Activated CD8-positive, alpha-beta memory T cell treated with anti-CD3 and anti-CD28 coated beads, Interleukin-2, amount 50 U/mL, for 48 hours (primary cell): ENCODE results near the gene OR52W1.

Source experiments
- DNase-seq: peaks from one replicate; pipeline ENCODE4 v3.0.0-alpha.2; 2020

The OR52W1 gene

GRCh38 chr11:6199174-6199810, at the start of gene OR52W1:
OR52W1 (plus strand) TSS chr11:6199224; CDS start chr11:6199224, 0 bp downstream.
- no peak for DNase-seq

- DNase-seq: no peak
Observed at GRCh38 chr11:6151117-6151516, 47.9 kb upstream of the OR52W1 start.

- no peak for DNase-seq
Observed at GRCh38 chr11:6152126-6152525, 46.9 kb upstream of the OR52W1 start.

GRCh38 chr11:6156628-6157359, 42.2 kb upstream of the OR52W1 start:
- no peak for DNase-seq

GRCh38 chr11:6170226-6170625, 28.8 kb upstream of the OR52W1 start, which contains the start of gene OR52B2:
OR52B2 (minus strand) TSS chr11:6170326; CDS start chr11:6170326, 0 bp downstream.
- no peak for DNase-seq

- no peak for DNase-seq
Observed at GRCh38 chr11:6175440-6175839, 23.6 kb upstream of the OR52W1 start.

GRCh38 chr11:6191742-6192141, 7.3 kb upstream of the OR52W1 start:
- no peak for DNase-seq

- DNase-seq: no peak
Observed at GRCh38 chr11:6194065-6194581, 4.9 kb upstream of the OR52W1 start.

- no peak for DNase-seq
Observed at GRCh38 chr11:6196396-6196795, 2.6 kb upstream of the OR52W1 start.

- no peak for DNase-seq
Observed at GRCh38 chr11:6197466-6198200, 1.4 kb upstream of the OR52W1 start.

GRCh38 chr11:6200975-6201374, 2.0 kb downstream of the OR52W1 start:
- no peak for DNase-seq

GRCh38 chr11:6201481-6201880, 2.5 kb downstream of the OR52W1 start:
- DNase-seq: no peak

GRCh38 chr11:6202041-6202440, 3.0 kb downstream of the OR52W1 start:
- DNase-seq: no peak

- no peak for DNase-seq
Observed at GRCh38 chr11:6203327-6203726, 4.3 kb downstream of the OR52W1 start.

- no peak for DNase-seq
Observed at GRCh38 chr11:6204706-6205105, 5.7 kb downstream of the OR52W1 start.

- DNase-seq: no peak
Observed at GRCh38 chr11:6205366-6205765, 6.3 kb downstream of the OR52W1 start, which contains the start of gene C11orf42. C11orf42 (plus strand) TSS chr11:6205557; CDS start chr11:6205616, 59 bp downstream.

- no peak for DNase-seq
Observed at GRCh38 chr11:6206456-6207180, 7.6 kb downstream of the OR52W1 start.

- no peak for DNase-seq
Observed at GRCh38 chr11:6209801-6210200, 10.8 kb downstream of the OR52W1 start.

- no peak for DNase-seq
Observed at GRCh38 chr11:6210274-6210955, 11.4 kb downstream of the OR52W1 start.

- no peak for DNase-seq
Observed at GRCh38 chr11:6214530-6214929, 15.5 kb downstream of the OR52W1 start.

- DNase-seq: no peak
Observed at GRCh38 chr11:6216501-6216900, 17.5 kb downstream of the OR52W1 start.

- DNase-seq: no peak
Observed at GRCh38 chr11:6217722-6218121, 18.7 kb downstream of the OR52W1 start.
